Sigmoid colon (tissue), 7 donors: ENCODE results near the gene MOV10L1. TPM values are rescaled to one million over a fixed set of nuclear protein-coding genes. Genes with fewer than 3 reads are reported as not detected.

Experiments used
- DNase-seq: peaks from one replicate; pipeline ENCODE4 v3.0.0-alpha.2; 2019
- H3K27ac ChIP-seq, 4 donors: fragments of 200-600 bp; sonication (generic); one replicate each; pipeline ENCODE4 v1.5.1; 2016 to 2019; ENCODE audit warnings: mild to moderate bottlenecking in 1 of 4
- H3K27me3 ChIP-seq, 3 donors: fragments of 200-600 bp; sonication (generic); one replicate each; pipeline ENCODE4 v1.5.1; 2019; ENCODE audit warnings: mild to moderate bottlenecking in 1 of 3
- H3K36me3 ChIP-seq, 4 donors: fragments of 200-600 bp; sonication (generic); one replicate each; pipeline ENCODE4 v1.5.1; 2016 to 2019
- H3K4me1 ChIP-seq, 4 donors: fragments of 200-600 bp; sonication (generic); one replicate each; pipeline ENCODE4 v1.5.1; 2017 to 2019
- H3K4me3 ChIP-seq, 4 donors: fragments of 200-600 bp; sonication (generic); one replicate each; pipeline ENCODE4 v1.5.1; 2017 to 2019; ENCODE audit warnings: mild to moderate bottlenecking in 2 of 4, moderate library complexity in 1 of 4
- H3K9me3 ChIP-seq, 4 donors: fragments of 200-600 bp in 3 of 4; sonication (generic) in 3 of 4; one replicate each; pipeline versions ENCODE4 v1.5.1 to v1.6.1; 2013 to 2019
- EP300 ChIP-seq, 4 donors: sonication (generic); formaldehyde crosslinking; IDR thresholded peaks; one replicate each; pipeline ENCODE4 v1.6.1; 2017; ENCODE audit warnings: antibody characterized with exemption in 4 of 4
- POLR2A ChIP-seq, 2 donors: fragments of 450-650 bp; IDR thresholded peaks; one replicate each; pipeline ENCODE4 v1.6.1; 2016; ENCODE audit warnings: antibody characterized with exemption in 2 of 2, mild to moderate bottlenecking in 2 of 2, moderate library complexity in 2 of 2
- POLR2AphosphoS5 ChIP-seq, 4 donors: sonication (generic); formaldehyde crosslinking; IDR thresholded peaks; one replicate each; pipeline ENCODE4 v1.6.1; 2017; ENCODE audit warnings: antibody characterized with exemption in 4 of 4
- WGBS, 2 donors: extraction: QIAGEN DNeasy Blood & Tissue Kit; methylation state at CpG; one replicate each; pipeline ENCODE4 v1.1.7; 2013; 5-methylcytosine and 5-hydroxymethylcytosine counted together
- intact Hi-C: fragments of 100-400 bp; cut with DNase I; formaldehyde crosslinking; loops from one replicate; pipeline ENCODE4 v1.15.1; 2023
- polyA plus RNA-seq, 3 donors: library from polyadenylated mRNA; stranded (reverse); fragments of 200-250 nt; gene quantifications; one replicate each; pipeline ENCODE4 v1.2.3, GENCODE V29; 2013
- total RNA-seq, 4 donors: library from RNA; depleted of rRNA; stranded (reverse); fragments of >200 nt; gene quantifications; one replicate each; pipeline ENCODE4 v1.1.0, GENCODE V29; 2016
- TF ChIP-seq, protein P1 (sequence below), 4 experiments: fragments of 450-650 bp in 3 of 4; fragments of 200-600 bp in 1 of 4; IDR thresholded peaks; one replicate each; pipeline ENCODE4 v1.5.1; 2016 to 2019; ENCODE audit warnings: antibody characterized with exemption in 4 of 4, mild to moderate bottlenecking in 3 of 4, moderate library complexity in 2 of 4
- donor health status: healthy with polysubstance abuse.
- donor health status: Bipolar disorder and iron deficiency.
- donor health status: healthy.

Gene MOV10L1
- total and polyA plus RNA-seq, 7 donors = 0.47 to 5.6 (median 1.8) TPM; not detected in 2

DNA sequence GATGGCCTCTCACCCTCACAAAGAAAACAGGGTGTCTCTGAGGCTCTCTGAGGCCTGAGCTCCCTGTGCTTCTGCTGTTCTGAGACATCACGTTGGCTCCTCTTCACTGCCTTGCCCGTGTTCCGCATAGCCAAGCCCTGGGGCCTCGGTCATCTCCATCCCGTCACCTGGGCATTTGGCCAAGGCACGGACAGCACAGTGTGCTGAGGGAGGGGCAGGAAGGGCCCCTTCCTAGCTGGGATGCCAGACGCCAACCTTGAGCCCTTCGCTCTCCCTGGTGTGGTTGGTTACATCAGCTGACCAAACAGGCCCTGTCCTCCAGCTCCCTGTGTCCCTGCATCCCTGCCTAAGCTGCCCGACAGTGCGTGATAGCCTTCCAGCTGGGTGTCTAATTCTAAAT, 25.9 kb downstream of the MOV10L1 start:
- H3K4me1 ChIP-seq = peaks cover 0 to 37% (median 28%) of the 10 kb centered on the region in 4 donors
- H3K27ac ChIP-seq = peak overlapping the region in 2 of 4 donors; percentile 83 to 86
- H3K27me3 ChIP-seq = no peaks in the 10 kb centered on the region
- H3K9me3 ChIP-seq = no peaks in the 10 kb centered on the region
- no peaks in the 10 kb centered on the region for H3K36me3 ChIP-seq
- peak; percentile 68 for DNase-seq
- WGBS, 2 donors = 54 to 78% methylated on average over 10 of the region's 10 CpGs
- no peak overlapping the region for H3K4me3 ChIP-seq
- TF ChIP-seq EP300 (IDR thresholded peaks at IDR 0.05) = no peak
- peak in 1 of 4 donors; percentile 11 for TF ChIP-seq POLR2AphosphoS5 (IDR thresholded peaks at IDR 0.05)
- TF ChIP-seq POLR2A (IDR thresholded peaks at IDR 0.05) = no peak
- TF ChIP-seq, protein P1, sequence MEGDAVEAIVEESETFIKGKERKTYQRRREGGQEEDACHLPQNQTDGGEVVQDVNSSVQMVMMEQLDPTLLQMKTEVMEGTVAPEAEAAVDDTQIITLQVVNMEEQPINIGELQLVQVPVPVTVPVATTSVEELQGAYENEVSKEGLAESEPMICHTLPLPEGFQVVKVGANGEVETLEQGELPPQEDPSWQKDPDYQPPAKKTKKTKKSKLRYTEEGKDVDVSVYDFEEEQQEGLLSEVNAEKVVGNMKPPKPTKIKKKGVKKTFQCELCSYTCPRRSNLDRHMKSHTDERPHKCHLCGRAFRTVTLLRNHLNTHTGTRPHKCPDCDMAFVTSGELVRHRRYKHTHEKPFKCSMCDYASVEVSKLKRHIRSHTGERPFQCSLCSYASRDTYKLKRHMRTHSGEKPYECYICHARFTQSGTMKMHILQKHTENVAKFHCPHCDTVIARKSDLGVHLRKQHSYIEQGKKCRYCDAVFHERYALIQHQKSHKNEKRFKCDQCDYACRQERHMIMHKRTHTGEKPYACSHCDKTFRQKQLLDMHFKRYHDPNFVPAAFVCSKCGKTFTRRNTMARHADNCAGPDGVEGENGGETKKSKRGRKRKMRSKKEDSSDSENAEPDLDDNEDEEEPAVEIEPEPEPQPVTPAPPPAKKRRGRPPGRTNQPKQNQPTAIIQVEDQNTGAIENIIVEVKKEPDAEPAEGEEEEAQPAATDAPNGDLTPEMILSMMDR (IDR thresholded peaks at IDR 0.05) = no peak
- intact Hi-C loops = no loop called here

DNA sequence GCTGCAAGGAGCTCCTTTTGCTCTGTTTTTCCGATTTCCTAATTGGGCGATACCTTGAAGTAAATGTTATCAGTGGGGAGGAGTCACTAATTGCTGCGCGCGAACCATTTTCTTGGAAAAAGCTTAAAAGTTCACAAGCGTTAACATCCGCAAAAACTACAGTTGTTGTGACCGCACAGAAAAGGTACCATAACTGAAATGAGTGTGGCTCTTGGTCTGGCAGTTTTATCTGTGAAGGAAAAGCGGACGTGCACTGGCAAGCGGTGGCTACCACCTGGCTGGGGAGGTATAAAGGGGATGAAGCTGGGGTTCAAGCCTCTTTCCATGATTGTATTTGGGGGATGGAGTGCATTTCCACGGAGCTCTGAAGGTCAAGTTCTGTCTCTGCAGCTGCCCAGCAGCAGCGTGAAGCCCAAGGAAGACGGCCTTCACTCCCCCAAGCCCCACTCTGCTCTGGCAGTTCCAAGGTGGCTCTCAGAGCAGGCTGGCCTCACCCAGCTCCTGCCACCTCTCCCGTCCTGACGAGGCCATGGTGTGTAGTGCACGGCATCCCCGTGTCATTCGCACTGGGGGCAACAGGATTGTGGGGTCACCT, 27.5 kb downstream of the MOV10L1 start:
- intact Hi-C loops = no loop called here
- Histone ChIP-seq H3K4me3 (no peak overlapping the region), H3K4me1 (peaks cover 0 to 37% (median 28%) of the 10 kb centered on the region in 4 donors), H3K36me3 (no peaks in the 10 kb centered on the region), H3K27me3 (no peaks in the 10 kb centered on the region), H3K27ac (no peak overlapping the region), H3K9me3 (no peaks in the 10 kb centered on the region)
- TF ChIP-seq POLR2A (IDR thresholded peaks at IDR 0.05) (no peak), EP300 (IDR thresholded peaks at IDR 0.05) (no peak)
- 89 to 90% methylated on average over 19 of the region's 19 CpGs for whole genome bisulfite sequencing, 2 donors
- DNase-seq = no peak

DNA sequence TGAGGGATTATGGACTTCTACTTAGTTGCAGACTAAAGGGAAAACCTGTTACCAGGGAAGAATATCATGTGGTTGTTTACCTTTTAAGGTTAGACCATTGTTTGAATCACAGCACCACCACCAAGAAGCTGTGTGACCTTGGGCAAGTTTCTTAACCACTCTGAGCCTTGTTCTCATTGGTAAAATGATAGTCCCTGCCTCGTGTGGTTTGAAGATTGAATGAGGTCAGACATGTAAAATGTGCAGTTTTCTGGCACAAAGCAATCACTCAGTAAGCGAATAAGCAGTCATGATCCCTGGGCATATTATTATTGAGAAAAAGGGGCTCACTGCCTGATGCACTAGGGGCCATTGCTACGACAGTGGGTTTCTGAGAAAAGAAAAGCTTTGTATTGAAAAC, 28.3 kb downstream of the MOV10L1 start:
- WGBS, 2 donors = 65 to 74% methylated on average over 3 of the region's 3 CpGs
- intact Hi-C loops = no loop called here
- no peak for TF ChIP-seq POLR2A (IDR thresholded peaks at IDR 0.05)
- no peak for TF ChIP-seq EP300 (IDR thresholded peaks at IDR 0.05)
- TF ChIP-seq, protein P1 (IDR thresholded peaks at IDR 0.05) = no peak
- TF ChIP-seq POLR2AphosphoS5 (IDR thresholded peaks at IDR 0.05) = no peak
- no peak overlapping the region for H3K4me3 ChIP-seq
- peaks cover 0 to 37% (median 28%) of the 10 kb centered on the region in 4 donors for H3K4me1 ChIP-seq
- H3K36me3 ChIP-seq = no peaks in the 10 kb centered on the region
- no peaks in the 10 kb centered on the region for H3K27me3 ChIP-seq
- peak overlapping the region in 2 of 4 donors; percentile 54 to 60 for H3K27ac ChIP-seq
- DNase-seq = no peak
- peaks cover 0 to 4% (median 0%) of the 10 kb centered on the region in 4 donors for H3K9me3 ChIP-seq

DNA sequence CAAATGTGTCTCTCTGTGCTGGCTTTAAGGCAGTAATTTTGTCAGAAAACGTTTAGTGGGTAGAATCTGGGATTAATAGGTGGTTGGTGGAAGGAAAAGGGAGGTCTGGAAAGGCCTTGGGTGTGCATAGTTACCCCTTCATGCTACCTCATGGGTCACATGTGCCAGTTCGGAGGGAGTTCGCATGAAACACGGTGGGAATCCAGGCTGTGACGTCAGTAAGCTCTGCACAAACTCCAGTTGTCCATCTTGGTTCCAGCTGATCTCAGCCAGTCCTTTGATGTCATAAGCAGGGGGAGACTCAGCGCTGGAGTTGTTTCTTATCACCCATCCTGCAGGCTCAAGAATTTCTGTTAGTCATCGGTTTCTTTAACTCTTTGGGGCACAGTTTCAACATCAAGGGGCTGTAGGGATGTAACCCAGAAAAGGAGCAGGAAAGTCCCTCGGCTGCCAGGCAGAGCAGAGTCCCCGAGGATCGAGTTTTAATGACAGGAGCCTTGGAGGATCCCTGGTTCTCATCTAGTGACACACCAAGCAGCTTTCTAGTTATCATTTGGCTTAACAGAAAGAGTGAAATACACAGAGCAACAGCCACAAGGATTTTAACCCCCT, 28.9 kb downstream of the MOV10L1 start:
- H3K27me3 ChIP-seq = no peaks in the 10 kb centered on the region
- H3K4me3 ChIP-seq = no peak overlapping the region
- TF ChIP-seq POLR2AphosphoS5 (IDR thresholded peaks at IDR 0.05) (peak in 3 of 4 donors; percentile 38 to 72 (median 59)), EP300 (IDR thresholded peaks at IDR 0.05) (peak in 2 of 4 donors; percentile 50 to 56), POLR2A (IDR thresholded peaks at IDR 0.05) (no peak)
- intact Hi-C loops = no loop called here
- peaks cover 0 to 37% (median 28%) of the 10 kb centered on the region in 4 donors for H3K4me1 ChIP-seq
- H3K27ac ChIP-seq = peak overlapping the region in 2 of 4 donors; percentile 54 to 60
- peaks cover 0 to 4% (median 2%) of the 10 kb centered on the region in 4 donors for H3K9me3 ChIP-seq
- peak; percentile 76 for DNase-seq
- 32 to 47% methylated on average over 10 of the region's 10 CpGs for WGBS, 2 donors
- no peaks in the 10 kb centered on the region for H3K36me3 ChIP-seq

DNA sequence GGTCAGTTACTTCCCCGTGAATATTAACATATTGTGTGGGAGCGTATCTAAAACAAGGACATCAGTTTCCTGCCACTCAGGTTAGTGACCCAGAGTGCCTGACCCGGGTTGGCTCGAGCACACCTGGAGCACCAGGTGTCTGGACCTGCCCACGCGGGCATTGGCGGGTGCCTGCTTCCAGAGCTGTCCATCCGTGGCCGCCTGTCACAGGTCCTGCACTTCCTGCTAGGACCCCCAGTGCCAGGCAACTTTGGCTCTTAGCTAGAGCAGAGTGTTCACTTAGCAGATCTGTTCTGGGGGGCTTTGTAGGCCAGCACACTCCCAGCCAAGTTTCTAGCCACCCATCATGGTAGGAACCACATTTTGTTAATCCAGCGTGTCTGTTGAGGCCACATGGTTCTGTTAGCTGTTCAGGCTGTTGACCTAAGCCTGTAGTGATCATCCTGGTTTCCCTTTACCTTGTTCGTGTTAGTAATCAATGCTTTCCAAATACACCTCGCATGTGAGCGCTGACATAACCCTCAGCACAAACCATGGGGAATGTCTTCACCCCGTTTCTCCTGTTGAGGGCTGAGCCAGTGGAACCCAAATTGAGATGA, 29.5 kb downstream of the MOV10L1 start:
- WGBS, 2 donors = 82 to 86% methylated on average over 14 of the region's 14 CpGs
- Histone ChIP-seq H3K4me3 (no peak overlapping the region), H3K27me3 (no peaks in the 10 kb centered on the region), H3K27ac (peak overlapping the region in 2 of 4 donors; percentile 54 to 60), H3K4me1 (peaks cover 0 to 37% (median 28%) of the 10 kb centered on the region in 4 donors), H3K36me3 (no peaks in the 10 kb centered on the region), H3K9me3 (peaks cover 0 to 4% (median 2%) of the 10 kb centered on the region in 4 donors)
- intact Hi-C loops = no loop called here
- peak; percentile 54 for DNase-seq
- TF ChIP-seq EP300 (IDR thresholded peaks at IDR 0.05) (no peak), POLR2A (IDR thresholded peaks at IDR 0.05) (no peak), POLR2AphosphoS5 (IDR thresholded peaks at IDR 0.05) (no peak)
- TF ChIP-seq, protein P1 (IDR thresholded peaks at IDR 0.05) = no peak
